Stomach (tissue), 4 donors: Measurements from ENCODE around the gene UST.

Source experiments
- EP300 ChIP-seq: sonication (generic); formaldehyde crosslinking; IDR thresholded peaks from one replicate; pipeline ENCODE4 v1.6.1; 2017; ENCODE audit warnings: antibody characterized with exemption
- POLR2AphosphoS5 ChIP-seq, 3 donors: sonication (generic); formaldehyde crosslinking; IDR thresholded peaks; one replicate each; pipeline ENCODE4 v1.6.1; 2016; ENCODE audit warnings: antibody characterized with exemption in 3 of 3
- TF ChIP-seq, protein P1 (sequence below), 7 experiments: fragments of 450-650 bp in 4 of 7; fragments of 200-600 bp in 3 of 7; sonication (generic) in 3 of 7; IDR thresholded peaks; one replicate each; pipeline ENCODE4 v1.5.1; 2016 to 2019; ENCODE audit warnings: antibody characterized with exemption in 7 of 7, control low read depth in 2 of 7, mild to moderate bottlenecking in 1 of 7

DNA sequence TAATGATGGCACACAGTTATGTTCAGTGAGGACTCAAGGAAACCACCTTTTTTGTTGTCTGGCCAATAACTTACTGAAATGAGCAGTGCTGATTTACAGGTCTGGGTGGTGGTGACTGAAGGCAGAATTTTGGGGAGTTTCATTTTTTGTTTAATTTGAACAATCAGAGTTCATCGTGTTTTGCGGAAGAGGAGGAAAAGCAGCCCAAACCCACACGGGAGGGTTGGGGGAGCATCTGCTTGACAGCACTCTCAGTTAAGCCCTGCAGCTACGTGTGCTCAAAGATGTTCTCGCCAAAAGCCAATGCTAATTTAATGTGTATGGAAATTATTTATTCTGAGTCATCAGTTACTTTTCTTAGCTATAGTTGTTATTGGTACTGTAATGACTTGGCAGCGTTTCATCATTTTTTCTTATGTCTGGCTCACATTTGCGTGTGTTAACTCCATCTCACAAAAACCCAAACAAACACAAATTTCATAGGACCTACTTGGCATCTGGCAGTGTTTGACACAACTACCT, 89.2 kb downstream of the UST start:
- TF ChIP-seq, protein P1, sequence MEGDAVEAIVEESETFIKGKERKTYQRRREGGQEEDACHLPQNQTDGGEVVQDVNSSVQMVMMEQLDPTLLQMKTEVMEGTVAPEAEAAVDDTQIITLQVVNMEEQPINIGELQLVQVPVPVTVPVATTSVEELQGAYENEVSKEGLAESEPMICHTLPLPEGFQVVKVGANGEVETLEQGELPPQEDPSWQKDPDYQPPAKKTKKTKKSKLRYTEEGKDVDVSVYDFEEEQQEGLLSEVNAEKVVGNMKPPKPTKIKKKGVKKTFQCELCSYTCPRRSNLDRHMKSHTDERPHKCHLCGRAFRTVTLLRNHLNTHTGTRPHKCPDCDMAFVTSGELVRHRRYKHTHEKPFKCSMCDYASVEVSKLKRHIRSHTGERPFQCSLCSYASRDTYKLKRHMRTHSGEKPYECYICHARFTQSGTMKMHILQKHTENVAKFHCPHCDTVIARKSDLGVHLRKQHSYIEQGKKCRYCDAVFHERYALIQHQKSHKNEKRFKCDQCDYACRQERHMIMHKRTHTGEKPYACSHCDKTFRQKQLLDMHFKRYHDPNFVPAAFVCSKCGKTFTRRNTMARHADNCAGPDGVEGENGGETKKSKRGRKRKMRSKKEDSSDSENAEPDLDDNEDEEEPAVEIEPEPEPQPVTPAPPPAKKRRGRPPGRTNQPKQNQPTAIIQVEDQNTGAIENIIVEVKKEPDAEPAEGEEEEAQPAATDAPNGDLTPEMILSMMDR (IDR thresholded peaks at IDR 0.05) = no peak
- TF ChIP-seq POLR2AphosphoS5 (IDR thresholded peaks at IDR 0.05) (no peak), EP300 (no peak)
